ENCODE data around the gene TMEM243. TPM values are rescaled to one million over a fixed set of nuclear protein-coding genes. Genes with fewer than 3 reads are reported as not detected.
A peak's percentile ranks its signal among the peaks of the same experiment; 100 is the strongest.

Gene TMEM243
- total RNA-seq, 2 experiments from 2014 or later, result 67.0 to 67.2 TPM

GRCh38 chr7:87154569-87154968, 65.0 kb downstream of the TMEM243 start:
- no peak for TF ChIP-seq CTCF (IDR thresholded peaks at IDR 0.05)
- Mint-ChIP-seq H3K9me3 (no peaks in the 10 kb centered on the region), H3K4me3 (peak overlapping the region; percentile 99), H3K27me3 (no peaks in the 10 kb centered on the region), H3K4me1 (ENCODE audit: low read depth) (peaks cover 45% of the 10 kb centered on the region), H3K27ac (peak overlapping the region; percentile 12), H3K36me3 (ENCODE audit: low read depth) (peaks cover 33% of the 10 kb centered on the region)
- ChIA-PET CTCF (interaction anchor here (1.0 to 3.7 kb wide), 8 partner anchors 11 to 228 kb away, joined by 3 to 21 read pairs (median 5); partner anchors contain the start of gene ELAPOR2), POLR2A (interaction anchor here (1.2 to 4.8 kb wide), 4 partner anchors 9 to 65 kb away, joined by 3 to 90 read pairs (median 4); partner anchors contain the start of gene TMEM243)
- DNase-seq, result no peak
- no peak for ATAC-seq
- intact Hi-C loops (cut with micrococcal nuclease), result loop anchor here (5.0 kb wide), 1 partner anchor 97 kb away; the partner anchor contains the start of gene ELAPOR2

GRCh38 chr7:87154166-87154565, 65.4 kb downstream of the TMEM243 start:
- H3K4me1 Mint-ChIP-seq (ENCODE audit: low read depth), result peaks cover 42% of the 10 kb centered on the region
- DNase-seq (no peak), ATAC-seq (no peak)
- H3K27me3 Mint-ChIP-seq, result no peaks in the 10 kb centered on the region
- intact Hi-C loops (cut with micrococcal nuclease), result loop anchor here (5.0 kb wide), 1 partner anchor 97 kb away; the partner anchor contains the start of gene ELAPOR2
- H3K9me3 Mint-ChIP-seq, result no peaks in the 10 kb centered on the region
- H3K27ac Mint-ChIP-seq, result no peak overlapping the region
- H3K4me3 Mint-ChIP-seq, result peak overlapping the region; percentile 99
- TF ChIP-seq CTCF (IDR thresholded peaks at IDR 0.05), result no peak
- H3K36me3 Mint-ChIP-seq (ENCODE audit: low read depth), result peaks cover 32% of the 10 kb centered on the region
- ChIA-PET CTCF (interaction anchor here (0.8 to 3.7 kb wide), 11 partner anchors 12 to 228 kb away, joined by 3 to 21 read pairs (median 5); partner anchors contain the start of gene ELAPOR2), POLR2A (interaction anchor here (1.2 to 4.8 kb wide), 7 partner anchors 10 to 446 kb away, joined by 3 to 90 read pairs (median 4); partner anchors contain the start of genes ABCB1 and TMEM243)

- intact Hi-C loops (cut with micrococcal nuclease), result loop anchor here (1.0 to 5.0 kb wide), 3 partner anchors 64 to 214 kb away; partner anchors contain the start of gene ELAPOR2
- ChIA-PET POLR2A (interaction anchor here (0.7 to 4.8 kb wide), 15 partner anchors 8 to 447 kb away, joined by 3 to 90 read pairs (median 4); partner anchors contain the start of genes ABCB1 and TMEM243), CTCF (interaction anchor here (0.8 to 3.7 kb wide), 13 partner anchors 13 to 227 kb away, joined by 3 to 21 read pairs (median 5); partner anchors contain the start of genes ELAPOR2 and TMEM243)
- ATAC-seq (peak; percentile 49), DNase-seq (peak; percentile 71)
- Mint-ChIP-seq H3K9me3 (no peaks in the 10 kb centered on the region), H3K36me3 (ENCODE audit: low read depth) (peaks cover 32% of the 10 kb centered on the region), H3K27ac (peak overlapping the region; percentile 99), H3K27me3 (no peaks in the 10 kb centered on the region), H3K4me3 (peak overlapping the region; percentile 99), H3K4me1 (ENCODE audit: low read depth) (peaks cover 41% of the 10 kb centered on the region)
- TF ChIP-seq CTCF (IDR thresholded peaks at IDR 0.05), result no peak
Measured at GRCh38 chr7:87152897-87153641, 66.5 kb downstream of the TMEM243 start.

GRCh38 chr7:87152112-87152896, 67.2 kb downstream of the TMEM243 start, which contains the start of gene DMTF1:
Gene DMTF1, plus strand, starts transcription at chr7:87152453. Its CDS starts 12,489 bp downstream, at chr7:87164942.
- Mint-ChIP-seq H3K4me1 (ENCODE audit: low read depth) (peaks cover 35% of the 10 kb centered on the region), H3K9me3 (no peaks in the 10 kb centered on the region), H3K27me3 (no peaks in the 10 kb centered on the region), H3K4me3 (peak within 1 kb of the TSS; percentile 99), H3K27ac (peak within 1 kb of the TSS; percentile 99), H3K36me3 (ENCODE audit: low read depth) (peaks cover 32% of the 10 kb centered on the region)
- DNase-seq, result peak; percentile 89
- peak; percentile 84 for ATAC-seq
- intact Hi-C loops (cut with micrococcal nuclease), result loop anchor here (1.0 to 5.0 kb wide), 3 partner anchors 64 to 213 kb away; partner anchors contain the start of gene ELAPOR2
- TF ChIP-seq CTCF (IDR thresholded peaks at IDR 0.05), result no peak
- POLR2A ChIA-PET, result interaction anchor here (0.6 to 4.8 kb wide), 17 partner anchors 8 to 448 kb away, joined by 3 to 90 read pairs (median 4); partner anchors contain the start of genes ABCB1 and TMEM243
- CTCF ChIA-PET, result interaction anchor here (1.1 to 3.7 kb wide), 9 partner anchors 17 to 225 kb away, joined by 4 to 21 read pairs (median 5); partner anchors contain the start of genes ELAPOR2 and TMEM243

Data from activated CD8-positive, alpha-beta T cell treated with anti-CD3 and anti-CD28 coated beads for 36 hours (primary cell).